Hematopoietic multipotent progenitor cell (in vitro differentiated cells): ENCODE results near the gene TTLL11. TPM values are rescaled to one million over a fixed set of nuclear protein-coding genes. Genes with fewer than 3 reads are reported as not detected.

ENCODE experiments used
- DNase-seq, 3 donors: peaks; one replicate each; pipeline ENCODE4 v3.0.0-alpha.2; 2011 to 2015; ENCODE audit warnings: low read depth in 2 of 3, low spot score in 2 of 3
- total RNA-seq: library from RNA; depleted of rRNA; stranded (reverse); fragments of >200 nt; gene quantifications from one replicate; pipeline ENCODE4 v1.2.3, GENCODE V29; 2012

Gene TTLL11, protein sequence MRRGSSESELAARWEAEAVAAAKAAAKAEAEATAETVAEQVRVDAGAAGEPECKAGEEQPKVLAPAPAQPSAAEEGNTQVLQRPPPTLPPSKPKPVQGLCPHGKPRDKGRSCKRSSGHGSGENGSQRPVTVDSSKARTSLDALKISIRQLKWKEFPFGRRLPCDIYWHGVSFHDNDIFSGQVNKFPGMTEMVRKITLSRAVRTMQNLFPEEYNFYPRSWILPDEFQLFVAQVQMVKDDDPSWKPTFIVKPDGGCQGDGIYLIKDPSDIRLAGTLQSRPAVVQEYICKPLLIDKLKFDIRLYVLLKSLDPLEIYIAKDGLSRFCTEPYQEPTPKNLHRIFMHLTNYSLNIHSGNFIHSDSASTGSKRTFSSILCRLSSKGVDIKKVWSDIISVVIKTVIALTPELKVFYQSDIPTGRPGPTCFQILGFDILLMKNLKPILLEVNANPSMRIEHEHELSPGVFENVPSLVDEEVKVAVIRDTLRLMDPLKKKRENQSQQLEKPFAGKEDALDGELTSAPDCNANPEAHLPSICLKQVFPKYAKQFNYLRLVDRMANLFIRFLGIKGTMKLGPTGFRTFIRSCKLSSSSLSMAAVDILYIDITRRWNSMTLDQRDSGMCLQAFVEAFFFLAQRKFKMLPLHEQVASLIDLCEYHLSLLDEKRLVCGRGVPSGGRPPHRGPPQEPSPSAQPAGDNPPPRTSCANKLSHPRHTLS
- total RNA-seq: 5.1 TPM

DNA sequence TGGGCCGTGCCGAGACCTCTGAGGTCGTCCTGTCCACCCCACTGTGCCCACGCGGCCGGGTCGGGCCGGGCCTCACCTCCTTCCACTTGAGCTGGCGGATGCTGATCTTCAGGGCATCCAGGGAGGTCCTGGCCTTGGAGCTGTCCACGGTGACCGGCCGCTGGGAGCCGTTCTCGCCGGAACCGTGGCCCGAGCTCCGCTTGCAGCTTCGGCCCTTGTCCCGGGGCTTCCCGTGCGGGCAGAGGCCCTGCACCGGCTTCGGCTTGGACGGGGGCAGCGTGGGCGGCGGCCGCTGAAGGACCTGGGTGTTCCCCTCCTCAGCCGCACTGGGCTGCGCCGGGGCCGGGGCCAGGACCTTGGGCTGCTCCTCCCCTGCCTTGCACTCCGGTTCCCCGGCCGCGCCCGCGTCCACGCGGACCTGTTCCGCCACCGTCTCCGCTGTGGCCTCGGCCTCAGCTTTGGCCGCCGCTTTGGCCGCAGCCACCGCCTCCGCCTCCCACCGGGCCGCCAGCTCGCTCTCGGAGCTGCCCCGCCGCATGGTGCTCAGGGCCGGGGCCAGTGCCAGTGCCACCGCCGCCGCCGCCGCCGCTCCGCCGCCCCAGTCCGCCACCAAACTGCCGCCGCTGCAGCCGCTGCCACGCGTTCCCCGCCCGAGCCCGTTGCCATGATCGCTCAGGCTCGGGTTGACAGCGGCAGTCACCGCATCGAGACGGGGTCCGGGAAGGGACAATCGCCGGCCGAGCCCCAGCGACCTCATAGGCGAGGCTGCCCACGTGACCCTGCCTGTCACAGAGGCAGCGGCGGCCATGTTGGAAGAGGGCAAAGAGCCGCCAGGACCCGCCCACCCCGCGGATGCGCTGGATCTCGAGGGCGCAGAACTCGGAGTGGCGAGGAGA, at the start of gene TTLL11:
TSS of gene TTLL11 (minus strand) at position 698 of the 896 bp plus-strand sequence. CDS start at position 538, 160 bp downstream.
- peak; percentile 89 to 96 (median 94) for DNase-seq

DNA sequence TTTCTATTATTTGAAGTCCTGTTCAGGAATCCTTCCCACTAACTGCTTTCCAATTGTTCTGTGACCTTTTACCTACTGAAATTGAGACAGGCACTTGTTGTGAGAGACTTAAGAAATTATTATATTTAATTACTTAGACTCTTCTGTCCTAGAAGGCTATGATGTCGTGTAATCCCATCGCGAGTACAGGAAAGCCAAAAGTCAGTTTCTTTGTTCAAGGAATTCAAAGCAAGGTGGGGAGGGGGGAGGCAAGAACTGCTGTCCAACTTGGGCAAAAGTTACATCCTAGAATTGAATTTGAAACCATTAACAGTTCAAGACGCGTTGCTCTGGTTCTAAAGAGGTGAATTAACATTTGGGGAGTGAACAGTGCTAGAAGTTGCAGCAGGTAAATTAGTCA, 48.6 kb upstream of the TTLL11 start:
- DNase-seq: no peak

DNA sequence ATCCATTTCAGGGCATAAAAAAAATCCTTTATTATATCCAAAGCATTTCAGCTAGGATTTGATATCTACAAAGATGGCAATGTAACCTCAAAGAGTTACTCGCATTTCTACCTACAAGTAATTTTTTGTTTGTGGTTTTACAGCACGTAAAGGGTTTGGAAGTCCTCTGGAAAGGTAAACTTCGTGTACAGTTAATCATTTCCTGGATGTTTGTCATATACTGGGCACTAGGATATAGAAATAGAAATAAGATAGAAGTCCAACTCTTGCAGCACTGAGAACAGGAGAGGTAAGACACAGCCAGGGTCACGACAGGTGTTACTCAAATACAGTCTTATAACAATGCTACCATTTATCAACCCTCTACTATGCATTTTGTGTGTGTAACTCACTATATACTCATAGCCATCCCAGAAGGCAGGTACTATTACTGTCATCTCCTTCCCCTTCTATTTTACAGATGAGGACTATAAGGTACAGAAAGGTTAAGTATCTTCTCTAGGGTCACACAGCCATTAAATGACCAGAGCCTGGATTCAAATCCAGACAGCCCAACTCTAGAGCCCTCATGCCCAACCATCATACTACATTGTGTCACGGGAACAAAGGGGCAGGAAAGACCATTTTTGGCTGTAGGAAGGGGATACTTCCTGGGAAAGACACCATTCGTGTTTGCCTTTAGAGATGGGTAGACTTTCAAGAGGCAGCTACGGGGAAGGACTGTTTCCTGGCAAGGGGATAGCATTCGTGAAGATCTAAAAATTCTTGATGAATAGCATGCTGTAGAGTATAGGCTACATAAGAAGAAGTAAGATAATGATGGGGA, 47.5 kb upstream of the TTLL11 start:
- DNase-seq: no peak

DNA sequence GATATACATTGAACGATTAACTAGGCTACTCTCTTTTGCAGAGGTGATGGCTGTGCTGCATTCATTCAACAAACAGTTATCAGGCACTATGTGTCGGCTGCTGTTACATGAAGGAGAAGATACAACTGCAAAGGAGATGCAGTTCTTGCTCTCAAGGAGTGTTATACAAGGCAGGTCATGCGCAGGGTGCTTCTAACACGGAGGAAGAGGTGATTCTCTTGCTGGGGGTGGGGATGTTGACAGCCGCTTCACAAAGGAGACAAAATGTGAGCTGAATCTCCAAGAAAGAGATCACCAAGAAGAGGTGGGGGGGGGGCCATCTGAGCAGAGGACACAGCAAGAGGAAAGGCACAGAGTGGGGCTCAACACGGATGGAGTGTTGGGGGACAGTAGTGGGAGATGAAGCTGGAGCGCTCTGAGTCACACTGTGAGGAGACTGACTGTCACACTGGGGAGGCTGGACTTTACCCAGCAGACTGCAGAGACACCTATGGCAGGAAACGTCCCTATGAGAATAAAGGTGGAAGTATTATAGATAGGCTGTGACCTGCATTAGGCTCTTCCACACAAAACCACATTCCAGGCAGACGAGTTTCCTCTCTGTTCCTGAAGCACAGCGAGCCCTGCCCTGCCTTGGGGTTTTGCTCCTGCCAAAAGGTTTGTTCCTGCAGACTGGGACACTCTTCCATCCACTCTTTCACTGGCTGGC, 45.6 kb upstream of the TTLL11 start:
- no peak for DNase-seq

DNA sequence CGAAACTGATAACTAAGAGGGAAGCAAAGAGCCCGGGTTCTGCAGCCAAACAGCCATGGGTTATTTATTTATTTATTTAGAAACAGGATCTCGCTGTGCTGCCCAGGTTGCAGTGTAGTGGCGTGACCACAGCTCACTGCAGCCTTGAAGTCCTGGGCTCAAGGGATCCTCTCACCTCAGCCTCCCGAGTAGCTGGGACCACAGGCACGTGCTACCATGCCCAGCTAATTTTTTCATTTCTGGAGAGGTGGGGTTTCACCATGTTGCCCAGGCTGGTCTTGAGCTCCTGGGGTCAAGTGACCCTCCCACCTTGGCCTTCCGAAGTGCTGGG, 42.4 kb upstream of the TTLL11 start:
- no peak for DNase-seq

DNA sequence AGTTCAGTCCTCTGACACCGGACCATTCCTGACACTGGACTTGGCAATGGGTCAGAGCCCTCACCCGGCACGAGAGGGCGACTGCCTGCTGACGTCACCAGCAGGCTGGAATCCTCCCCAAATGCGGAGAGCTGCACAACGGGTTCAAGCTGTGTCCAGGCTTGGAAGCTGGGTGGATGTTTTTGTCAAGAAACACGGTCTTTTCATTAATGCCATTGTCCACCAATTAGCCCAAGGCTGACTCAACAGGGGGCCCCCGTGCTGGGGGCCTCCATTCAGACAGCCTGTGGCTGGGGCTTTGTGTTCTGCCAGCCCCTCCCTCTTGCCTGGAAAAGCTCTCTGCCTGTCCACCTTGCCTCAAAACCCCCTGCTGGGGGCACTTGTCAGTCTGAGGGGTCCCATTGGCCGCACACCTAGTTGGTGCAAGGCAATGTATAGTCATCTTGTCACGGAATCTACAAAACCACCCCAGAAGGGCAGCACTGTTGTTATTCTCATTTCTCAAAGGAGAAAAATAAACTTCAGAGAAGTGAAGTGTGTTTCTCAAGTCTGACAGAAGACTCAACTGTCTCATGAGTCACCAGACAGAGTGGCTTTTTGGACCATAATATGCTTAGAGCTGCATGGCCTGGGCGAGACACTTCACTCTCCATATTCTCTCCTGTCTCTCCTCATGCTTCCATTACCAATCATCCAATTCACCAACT, 41.9 kb upstream of the TTLL11 start:
- no peak for DNase-seq

DNA sequence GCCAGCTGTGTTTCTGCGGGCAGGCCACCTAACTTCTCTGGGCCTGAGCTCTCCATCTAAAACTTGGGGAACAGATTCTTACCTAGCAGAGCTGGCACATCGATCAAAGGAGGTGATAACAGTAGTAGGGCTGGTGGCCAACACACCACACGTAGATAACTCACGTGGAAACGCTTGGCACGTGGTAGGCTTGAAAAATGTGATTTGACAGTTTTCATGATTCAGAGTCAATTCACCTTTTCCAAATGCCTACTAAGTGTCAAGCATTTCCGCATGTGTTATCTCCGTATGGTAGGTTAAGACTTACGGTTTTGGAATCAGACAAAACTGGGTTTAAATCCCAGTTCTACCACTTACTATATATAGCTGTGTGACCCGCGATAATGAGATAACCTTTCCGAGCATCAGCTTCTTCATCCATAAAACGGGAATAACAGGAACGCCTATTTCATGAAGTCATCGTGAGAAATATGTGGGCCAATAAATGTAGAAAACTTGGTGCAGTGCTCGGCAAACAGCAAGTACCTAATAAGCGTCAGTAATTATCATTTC, 41.0 kb upstream of the TTLL11 start:
- no peak for DNase-seq

DNA sequence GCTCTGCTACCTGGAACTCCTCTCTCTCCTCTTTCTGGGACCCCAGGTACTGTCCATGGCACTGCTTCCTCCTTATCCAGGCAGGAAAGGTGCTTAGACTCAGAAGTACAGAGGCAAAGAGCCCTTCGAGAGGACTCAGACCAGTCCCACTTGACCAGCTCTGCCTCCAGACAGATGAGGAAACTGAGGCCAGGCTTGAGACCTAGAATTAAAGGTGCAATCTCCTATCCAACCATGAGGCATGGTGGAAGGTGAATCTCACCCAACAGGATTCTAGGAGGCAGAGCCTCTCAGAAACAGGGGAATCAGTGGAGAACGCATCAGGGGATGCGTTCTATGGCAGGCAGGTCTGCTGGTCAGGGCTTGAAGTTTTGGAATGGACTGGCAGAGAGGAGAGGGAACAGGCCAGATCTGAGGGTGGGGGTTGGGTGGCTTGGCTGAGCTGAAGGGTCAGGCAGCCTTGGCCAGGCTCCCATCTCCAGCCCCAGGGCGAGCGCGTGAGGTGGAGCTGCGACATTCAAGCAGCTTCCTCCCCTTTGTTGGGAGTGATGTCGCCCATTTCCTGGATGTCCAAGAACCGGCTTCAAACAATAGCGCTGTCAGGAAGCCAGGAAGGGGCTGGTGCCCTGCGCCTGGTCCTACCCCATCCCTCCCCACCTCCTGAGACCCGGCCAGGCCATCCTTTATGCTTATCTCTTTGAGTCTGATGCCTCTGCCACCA, 40.3 kb upstream of the TTLL11 start:
- DNase-seq: no peak

DNA sequence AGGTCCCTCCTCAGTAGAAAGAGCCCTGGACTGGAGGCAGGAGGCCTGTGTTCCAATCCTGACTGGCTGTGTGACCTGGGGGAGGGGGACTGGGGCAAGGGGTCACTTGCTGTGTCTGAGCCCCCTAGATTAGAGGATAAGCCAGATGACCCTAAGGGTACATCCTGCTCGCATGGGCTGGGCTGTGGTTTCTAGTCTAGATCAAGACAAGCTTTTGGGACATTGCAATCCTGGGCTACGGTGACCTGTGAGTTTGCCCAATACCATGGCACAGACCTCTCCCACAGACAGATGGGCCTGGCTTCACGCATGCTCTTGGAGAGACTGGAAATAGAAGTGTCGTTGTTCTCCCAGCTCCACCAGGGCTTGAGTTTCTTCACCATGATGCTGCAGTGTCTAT, 39.4 kb upstream of the TTLL11 start:
- no peak for DNase-seq

DNA sequence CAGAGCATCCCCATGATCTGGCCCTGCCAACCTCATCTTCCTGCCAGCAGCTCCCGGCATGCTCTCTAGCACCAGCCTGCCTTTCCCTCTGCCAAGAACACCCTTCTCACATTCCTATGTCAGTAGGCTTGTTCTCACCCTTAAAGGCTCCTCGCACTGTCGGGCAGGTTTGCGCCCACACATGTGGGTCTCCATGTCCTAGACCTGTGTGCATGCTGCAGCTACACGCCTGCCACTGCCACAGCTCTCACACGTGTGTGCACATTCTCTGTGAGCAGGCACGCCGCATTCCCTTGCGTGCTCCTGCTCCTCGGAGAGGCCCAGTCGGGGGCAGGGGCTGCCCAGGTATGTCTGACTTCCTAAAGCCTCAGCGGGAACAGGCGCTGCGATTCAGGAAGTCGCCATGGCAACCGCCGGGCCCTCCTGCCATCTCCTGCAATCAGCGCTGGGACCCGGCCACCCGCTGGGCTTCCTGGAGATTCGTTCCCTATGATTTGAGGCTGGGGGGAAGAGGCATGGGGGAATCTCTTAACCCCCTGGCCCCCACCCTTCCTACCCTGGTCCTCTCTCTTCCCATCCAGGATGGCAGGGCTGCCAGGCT, 38.4 kb upstream of the TTLL11 start:
- no peak for DNase-seq

DNA sequence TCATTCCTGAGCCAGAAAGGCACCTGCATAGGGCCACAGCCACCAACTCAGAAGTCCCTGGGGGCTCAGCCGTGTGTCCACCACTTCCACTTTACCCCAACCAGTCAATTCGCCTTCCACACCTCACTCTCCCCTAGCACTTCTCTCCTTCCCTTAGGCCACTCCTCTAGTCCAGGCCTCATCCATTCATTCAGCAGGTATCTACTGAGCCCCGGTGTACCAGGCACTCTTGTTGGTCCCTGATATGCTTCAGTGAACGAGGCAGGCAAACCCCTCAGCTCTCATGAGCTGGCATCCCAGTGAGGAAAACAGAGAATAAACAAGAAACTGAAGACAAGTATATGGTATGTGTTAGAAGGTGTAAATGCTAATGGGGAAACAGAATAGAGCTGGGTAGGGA, 37.7 kb upstream of the TTLL11 start:
- no peak for DNase-seq

DNA sequence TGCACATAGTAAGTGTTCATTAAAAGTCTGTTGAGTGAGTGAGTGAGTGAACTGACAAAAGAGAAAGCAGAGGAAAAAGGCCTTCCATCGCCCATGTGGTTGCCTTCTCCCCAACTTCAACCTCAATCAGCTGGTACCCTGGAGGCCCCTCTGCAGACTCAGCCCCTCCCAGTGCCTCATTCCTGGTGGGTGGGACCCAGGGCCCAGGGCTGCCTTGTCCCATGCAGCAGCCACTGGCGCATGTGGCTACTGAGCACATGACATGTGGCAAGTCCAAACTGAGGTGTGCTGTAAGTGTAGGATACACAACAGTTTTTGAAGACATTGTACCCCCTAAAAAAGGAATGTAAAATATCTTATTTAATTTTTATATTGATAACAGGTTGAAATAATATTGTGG, 36.9 kb upstream of the TTLL11 start:
- DNase-seq: no peak

DNA sequence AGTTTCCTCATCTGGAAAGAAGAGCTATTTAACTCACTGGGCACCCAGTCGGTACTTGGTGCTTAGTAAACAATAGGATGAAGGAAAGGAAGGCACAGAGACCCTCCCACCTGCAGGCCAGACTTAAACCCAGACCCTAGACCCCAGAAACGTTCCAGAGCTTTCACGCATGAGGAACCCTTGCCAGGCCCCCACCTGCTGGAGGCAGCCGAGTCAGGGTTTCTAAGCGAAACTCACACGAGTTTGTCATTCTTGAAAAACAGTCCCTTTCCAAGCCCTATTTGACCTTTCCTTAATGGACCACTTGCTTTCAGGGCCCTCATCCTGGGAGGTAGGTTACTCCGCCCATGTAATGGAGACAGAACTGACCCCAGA, 35.8 kb upstream of the TTLL11 start:
- DNase-seq: no peak

DNA sequence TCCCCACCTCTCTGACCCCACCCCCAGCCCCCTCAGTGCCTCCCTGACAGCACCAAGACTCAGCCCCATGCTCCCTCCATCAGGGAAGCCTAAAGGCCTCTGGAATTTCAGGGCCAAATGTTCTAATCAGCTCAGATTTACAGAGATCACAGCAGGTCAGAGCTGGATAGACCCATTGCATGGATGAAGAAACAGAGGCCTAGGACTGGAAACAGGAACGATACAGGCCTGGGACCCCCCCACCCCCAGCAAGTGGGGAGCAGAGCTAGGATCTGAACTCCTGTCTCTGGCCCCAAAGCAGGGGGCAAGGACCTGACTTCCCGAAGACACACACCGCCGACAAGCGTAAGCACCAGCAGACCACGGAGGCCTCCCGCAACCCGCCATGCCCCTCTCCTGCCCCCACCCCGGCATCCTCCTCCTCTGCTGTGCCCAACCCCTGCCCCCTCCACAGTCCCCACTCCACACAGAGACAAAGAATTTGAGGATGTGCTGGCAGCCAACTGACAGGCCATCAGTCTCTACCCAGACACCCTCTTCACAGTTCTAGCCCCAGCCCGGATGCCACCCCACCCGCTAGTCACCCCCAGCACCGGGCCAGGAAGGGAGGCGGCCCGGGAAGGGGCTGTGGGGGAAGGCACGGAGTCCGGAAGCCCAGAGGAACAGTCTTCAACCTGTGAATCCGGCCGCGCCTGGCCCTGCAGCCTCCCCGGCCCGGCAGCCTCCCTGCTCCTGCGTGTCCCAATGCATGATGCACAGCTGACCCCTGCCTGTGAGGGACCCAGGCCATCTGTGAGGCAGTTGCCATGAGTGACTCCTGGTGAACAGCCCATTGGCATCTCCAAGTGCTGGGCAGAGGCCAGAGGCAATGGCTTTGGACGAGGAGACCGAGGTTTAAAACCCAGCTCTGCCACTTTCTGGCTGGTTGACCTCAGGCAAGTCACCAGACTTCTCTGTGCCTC, 35.2 kb upstream of the TTLL11 start:
- DNase-seq: peak in 1 of 3 donors; percentile 15

DNA sequence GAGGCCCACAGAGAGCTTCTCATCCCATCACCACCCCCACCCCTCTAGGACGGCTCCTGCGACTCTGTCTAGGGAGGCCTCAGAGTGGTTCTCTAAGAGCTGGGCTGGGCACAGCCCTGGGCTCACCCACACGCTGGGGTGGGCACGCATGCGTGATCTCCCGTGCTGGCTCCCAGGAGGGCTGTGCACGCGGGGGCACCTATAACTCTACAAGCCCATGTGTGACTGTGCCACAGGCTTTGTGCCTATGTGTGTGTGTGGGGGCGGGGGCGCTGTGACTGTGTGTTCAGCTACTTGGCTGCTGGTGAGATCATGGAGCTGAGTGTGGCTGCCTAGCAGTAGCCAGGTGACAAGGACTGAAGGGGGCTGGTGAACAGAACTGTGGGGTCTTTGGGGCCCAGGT, 34.3 kb upstream of the TTLL11 start:
- DNase-seq: no peak

DNA sequence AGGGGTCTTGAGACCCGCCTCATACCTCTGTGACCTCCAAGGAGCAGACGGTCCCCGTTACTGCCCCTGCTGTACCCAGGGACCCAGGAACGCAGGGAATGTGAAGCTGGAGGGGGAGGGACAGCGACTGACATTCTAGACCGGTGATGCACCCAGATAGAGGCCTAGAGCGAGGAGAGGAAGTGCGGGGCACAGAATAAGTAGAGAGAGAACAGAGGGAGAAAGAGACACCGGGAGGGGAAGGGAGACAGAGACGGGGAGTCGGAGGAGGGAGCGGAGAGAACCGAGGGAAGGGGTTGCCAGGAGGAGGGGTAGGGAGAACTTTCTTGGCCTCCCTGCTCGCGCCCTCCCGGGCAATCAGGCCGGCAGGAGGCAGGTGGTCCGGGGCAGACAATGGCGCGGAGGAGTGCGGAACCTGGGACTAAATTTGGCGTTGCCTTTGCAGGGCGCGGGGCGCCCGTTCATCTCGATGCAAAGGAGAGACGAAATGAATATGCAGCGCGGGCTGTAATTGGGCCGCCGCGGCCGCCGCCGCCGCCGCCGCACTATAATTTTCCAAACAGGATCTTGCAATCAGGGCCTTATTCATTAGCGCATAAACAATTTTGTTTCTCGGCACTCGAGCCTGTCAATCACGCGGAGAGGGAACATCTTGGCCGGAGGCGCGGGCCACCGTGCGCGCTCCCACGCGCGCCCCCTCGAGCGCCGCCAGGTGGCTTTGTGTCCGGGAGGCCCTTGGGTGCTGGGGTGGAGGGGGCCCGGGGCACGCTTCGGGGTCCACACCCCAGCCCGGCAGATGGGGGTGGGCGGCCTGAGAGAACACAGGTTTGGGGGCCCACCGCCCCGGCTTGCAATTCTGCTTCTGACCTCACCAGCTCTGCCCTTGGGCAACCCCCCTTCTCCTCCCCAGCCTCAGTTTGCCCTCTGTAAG, 33.5 kb upstream of the TTLL11 start:
- peak in 1 of 3 donors; percentile 29 for DNase-seq
